SK-N-SH treated with all-trans-retinoic acid at 6 μM for 48 hours (cell line): Measurements from ENCODE around the gene TMEM214.

Experiments
- ATAC-seq: fragments of 200-7000 bp; cut with Tn5 transposase; 3 replicates; pipeline ENCODE4 v1.9.1; 2020; ENCODE audit warnings: mild to moderate bottlenecking, moderate library complexity
- BACH2 ChIP-seq: fragments of 250-450 bp; sonication (Bioruptor Pico); IDR thresholded peaks from 2 replicates; pipeline ENCODE4 v1.9.0; 2021; ENCODE audit warnings: mild to moderate bottlenecking, borderline replicate concordance
- CREB5 ChIP-seq: fragments of 250-450 bp; sonication (Bioruptor Pico); IDR thresholded peaks from 2 replicates; pipeline ENCODE4 v1.5.1; 2020; ENCODE audit warnings: low read depth, mild to moderate bottlenecking, moderate library complexity
- CSDC2 ChIP-seq: fragments of 250-450 bp; sonication (Bioruptor Pico); IDR thresholded peaks from 2 replicates; pipeline ENCODE4 v1.5.0; 2020; ENCODE audit warnings: mild to moderate bottlenecking, moderate library complexity
- CSRNP3 ChIP-seq: fragments of 250-450 bp; sonication (Bioruptor Pico); IDR thresholded peaks from 2 replicates; pipeline ENCODE4 v1.5.1; 2021; ENCODE audit warnings: mild to moderate bottlenecking, moderate library complexity
- ESRRG ChIP-seq: fragments of 250-450 bp; sonication (Bioruptor Pico); IDR thresholded peaks from 2 replicates; pipeline ENCODE4 v1.6.1; 2021; ENCODE audit warnings: mild to moderate bottlenecking
- GLIS3 ChIP-seq: fragments of 250-450 bp; sonication (Bioruptor Pico); IDR thresholded peaks from 2 replicates; pipeline ENCODE4 v1.5.0; 2020; ENCODE audit warnings: mild to moderate bottlenecking, moderate library complexity
- OSR1 ChIP-seq: fragments of 250-450 bp; sonication (Bioruptor Pico); IDR thresholded peaks from 2 replicates; pipeline ENCODE4 v1.8.0; 2022; ENCODE audit warnings: moderate library complexity, mild to moderate bottlenecking, inconsistent platforms
- PATZ1 ChIP-seq: fragments of 250-450 bp; sonication (Bioruptor Pico); IDR thresholded peaks from 2 replicates; pipeline ENCODE4 v1.8.0; 2020; ENCODE audit warnings: mild to moderate bottlenecking, moderate library complexity, borderline replicate concordance
- POU6F1 ChIP-seq: fragments of 250-450 bp; sonication (Bioruptor Pico); IDR thresholded peaks from 2 replicates; pipeline ENCODE4 v1.8.0; 2021; ENCODE audit warnings: low read depth, mild to moderate bottlenecking, moderate library complexity, borderline replicate concordance
- PPARA ChIP-seq: fragments of 250-450 bp; sonication (Bioruptor Pico); IDR thresholded peaks from 2 replicates; pipeline ENCODE4 v1.5.0; 2020; ENCODE audit warnings: mild to moderate bottlenecking, borderline replicate concordance
- RARB ChIP-seq: fragments of 250-450 bp; sonication (Bioruptor Pico); IDR thresholded peaks from 2 replicates; pipeline ENCODE4 v1.8.0; 2021; ENCODE audit warnings: mild to moderate bottlenecking, moderate library complexity
- SNAI2 ChIP-seq: fragments of 250-450 bp; sonication (Bioruptor Pico); IDR thresholded peaks from 2 replicates; pipeline ENCODE4 v1.5.0; 2020; ENCODE audit warnings: mild to moderate bottlenecking, moderate library complexity
- TCF4 ChIP-seq: fragments of 250-450 bp; sonication (Bioruptor Pico); IDR thresholded peaks from 2 replicates; pipeline ENCODE4 v1.8.0; 2021; ENCODE audit warnings: mild to moderate bottlenecking, moderate library complexity, borderline replicate concordance
- TOX ChIP-seq: fragments of 250-450 bp; sonication (Bioruptor Pico); IDR thresholded peaks from 2 replicates; pipeline ENCODE4 v1.8.0; 2021; ENCODE audit warnings: mild to moderate bottlenecking, moderate library complexity, borderline replicate concordance
- ZC3H10 ChIP-seq: fragments of 250-450 bp; sonication (Bioruptor Pico); IDR thresholded peaks from 2 replicates; pipeline ENCODE4 v1.5.1; 2021; ENCODE audit warnings: mild to moderate bottlenecking, moderate library complexity
- ZFP3 ChIP-seq: fragments of 250-450 bp; sonication (Bioruptor Pico); IDR thresholded peaks from 2 replicates; pipeline ENCODE4 v1.5.0; 2020; ENCODE audit warnings: mild to moderate bottlenecking, moderate library complexity
- ZFP30 ChIP-seq: fragments of 450-650 bp; formaldehyde crosslinking; IDR thresholded peaks from 2 replicates; pipeline ENCODE4 v1.5.0; 2022; ENCODE audit warnings: mild to moderate bottlenecking, moderate library complexity
- ZNF565 ChIP-seq: fragments of 450-650 bp; formaldehyde crosslinking; conservative IDR thresholded peaks from 2 replicates; pipeline ENCODE4 v1.5.0; 2020; ENCODE audit warnings: low read depth, mild to moderate bottlenecking, moderate library complexity
- ZNF70 ChIP-seq: fragments of 450-650 bp; formaldehyde crosslinking; IDR thresholded peaks from 2 replicates; pipeline ENCODE4 v1.5.0; 2020; ENCODE audit warnings: mild to moderate bottlenecking, moderate library complexity
- ZNF8 ChIP-seq: fragments of 450-650 bp; formaldehyde crosslinking; IDR thresholded peaks from 2 replicates; pipeline ENCODE4 v1.5.0; 2020; ENCODE audit warnings: mild to moderate bottlenecking, moderate library complexity

Gene TMEM214

GRCh38 chr2:26994983-26995382 is 37.8 kb upstream of the TMEM214 start:
- no peak for ATAC-seq
- TF ChIP-seq BACH2 (CRISPR knock-in tag) (no peak), OSR1 (CRISPR knock-in tag) (no peak), SNAI2 (CRISPR knock-in tag) (no peak), ZFP3 (CRISPR knock-in tag) (no peak), CSRNP3 (no peak), GLIS3 (CRISPR knock-in tag) (no peak), PPARA (CRISPR knock-in tag) (no peak), CSDC2 (CRISPR knock-in tag) (no peak), PATZ1 (CRISPR knock-in tag) (no peak), TOX (CRISPR knock-in tag) (no peak), CREB5 (no peak), ZNF565 (no peak), POU6F1 (no peak), ZNF70 (CRISPR knock-in tag) (no peak), TCF4 (no peak), ZFP30 (CRISPR knock-in tag) (no peak), RARB (CRISPR knock-in tag) (no peak), ZC3H10 (CRISPR knock-in tag) (no peak)

GRCh38 chr2:26997394-26997793 is 35.4 kb upstream of the TMEM214 start:
- TF ChIP-seq POU6F1 (no peak), OSR1 (CRISPR knock-in tag) (no peak), SNAI2 (CRISPR knock-in tag) (no peak), CSRNP3 (no peak)
- TF ChIP-seq, all 23 proteins: peak for 0
- ATAC-seq: no peak

GRCh38 chr2:26998323-26998722 is 34.4 kb upstream of the TMEM214 start:
- no peak for ATAC-seq
- TF ChIP-seq ZNF70 (CRISPR knock-in tag) (no peak), CREB5 (no peak), TOX (CRISPR knock-in tag) (no peak), ZFP30 (CRISPR knock-in tag) (no peak), ZFP3 (CRISPR knock-in tag) (no peak), POU6F1 (no peak), OSR1 (CRISPR knock-in tag) (no peak), GLIS3 (CRISPR knock-in tag) (no peak), ESRRG (no peak), ZC3H10 (CRISPR knock-in tag) (no peak), SNAI2 (CRISPR knock-in tag) (no peak), PPARA (CRISPR knock-in tag) (no peak), BACH2 (CRISPR knock-in tag) (no peak), CSDC2 (CRISPR knock-in tag) (no peak), ZNF8 (CRISPR knock-in tag) (no peak)
